HG02642 (cell line): ENCODE measurements around the gene BSCL2.
"Not testable (repeated sequence)": the region's sequence is repeated elsewhere in the genome, so short reads cannot be mapped to it uniquely, and the experiment has no call there.

Experiments
- ATAC-seq: cut with Tn5 transposase; IDR thresholded peaks from one replicate; pipeline ENCODE4 v1.9.1; 2021; ENCODE audit warnings: mild to moderate bottlenecking; ENCODE audit not compliant: unreplicated experiment, poor library complexity

BSCL2 gene

GRCh38 chr11:62689421-62690183 lies 17.6 kb downstream of the BSCL2 start, which contains the start of gene LRRN4CL:
TSS of gene LRRN4CL (minus strand) at chr11:62689530. CDS start at chr11:62688508, 1,022 bp downstream.
- no peak for ATAC-seq

- ATAC-seq: no peak
Observed at GRCh38 chr11:62688491-62688890, 18.7 kb downstream of the BSCL2 start.

GRCh38 chr11:62687508-62688396 lies 19.5 kb downstream of the BSCL2 start:
- ATAC-seq: no peak

- ATAC-seq: no peak
Observed at GRCh38 chr11:62682518-62682917, 24.7 kb downstream of the BSCL2 start.

- ATAC-seq: no peak
Observed at GRCh38 chr11:62680825-62681240, 26.4 kb downstream of the BSCL2 start.

GRCh38 chr11:62678770-62679696 lies 28.2 kb downstream of the BSCL2 start, which contains the start of gene UBXN1:
TSS of gene UBXN1 (minus strand) at chr11:62679073. CDS start at chr11:62678923, 150 bp downstream.
- peak; percentile 60 for ATAC-seq

- ATAC-seq: no peak
Observed at GRCh38 chr11:62678433-62678769, 28.8 kb downstream of the BSCL2 start.

- no peak for ATAC-seq
Observed at GRCh38 chr11:62677714-62678113, 29.5 kb downstream of the BSCL2 start.

- ATAC-seq: no peak
Observed at GRCh38 chr11:62677156-62677555, 30.1 kb downstream of the BSCL2 start.

- no peak for ATAC-seq
Observed at GRCh38 chr11:62676698-62677097, 30.5 kb downstream of the BSCL2 start.

GRCh38 chr11:62675415-62675814 lies 31.8 kb downstream of the BSCL2 start:
- not testable (repeated sequence) for ATAC-seq

- ATAC-seq: no peak
Observed at GRCh38 chr11:62673196-62673525, 34.1 kb downstream of the BSCL2 start.

- ATAC-seq: peak; percentile 61
Observed at GRCh38 chr11:62671608-62672389, 35.4 kb downstream of the BSCL2 start, which contains the start of the genes LBHD1 and UQCC3. TSS of gene LBHD1 (minus strand) at chr11:62672267. CDS start at chr11:62670031, 2,236 bp downstream. TSS of gene UQCC3 (plus strand) at chr11:62671673. CDS start at chr11:62671746, 73 bp downstream.

GRCh38 chr11:62671236-62671607 lies 36.0 kb downstream of the BSCL2 start:
- ATAC-seq: peak; percentile 12

- ATAC-seq: no peak
Observed at GRCh38 chr11:62669420-62670161, 37.6 kb downstream of the BSCL2 start.

- no peak for ATAC-seq
Observed at GRCh38 chr11:62667460-62667859, 39.8 kb downstream of the BSCL2 start.

- no peak for ATAC-seq
Observed at GRCh38 chr11:62666259-62666926, 40.8 kb downstream of the BSCL2 start.

GRCh38 chr11:62665599-62666258 lies 41.5 kb downstream of the BSCL2 start:
- peak; percentile 20 for ATAC-seq
